ENCODE results near the gene MRM3. TPM values are rescaled to one million over a fixed set of nuclear protein-coding genes. Genes with fewer than 3 reads are reported as not detected.

Gene MRM3
- total and polyA plus RNA-seq, 2 experiments from 2014 or later, result 24.8 to 28.1 TPM

DNA sequence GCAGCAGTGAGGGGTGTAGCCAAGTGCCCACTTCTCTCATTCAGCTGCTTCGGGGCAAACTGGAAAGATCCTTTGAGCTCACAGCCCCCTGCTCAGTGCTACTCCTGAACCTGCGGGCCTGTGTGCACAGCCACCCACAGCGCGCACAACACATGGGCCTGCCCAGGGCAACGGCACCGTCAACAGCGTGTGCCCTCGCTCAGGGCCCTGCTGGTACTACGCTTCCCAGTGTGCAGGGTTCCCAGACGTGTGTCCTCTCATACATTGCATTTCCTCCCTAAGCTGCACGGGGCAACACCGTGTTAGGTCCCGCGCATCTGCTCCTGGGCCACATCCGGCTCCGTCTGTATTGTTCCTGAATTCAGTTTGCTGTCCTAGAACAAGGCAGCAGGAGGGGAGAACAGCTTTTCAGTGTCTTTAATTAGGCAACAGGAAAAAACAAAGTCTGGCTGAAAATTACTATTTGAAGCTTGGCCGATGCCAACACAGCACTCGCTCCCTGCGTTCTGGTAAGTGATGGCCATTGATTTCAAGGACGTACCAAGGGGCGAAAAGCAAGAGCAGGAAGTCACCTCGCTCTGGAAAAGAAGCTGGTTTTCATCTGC lies 15.2 kb downstream of the MRM3 start:
- Histone ChIP-seq H3K4me3 (no peak overlapping the region), H3K27me3 (no peaks in the 10 kb centered on the region), H3K27ac (peak overlapping the region; percentile 3), H3K4me1 (ENCODE audit: low read depth) (no peaks in the 10 kb centered on the region), H3K36me3 (peaks cover 13% of the 10 kb centered on the region), H3K9me3 (ENCODE audit: low read depth) (no peaks in the 10 kb centered on the region)
- TF ChIP-seq CTCF (IDR thresholded peaks at IDR 0.05; ENCODE audit: low read depth, low read length), result no peak
- no peak for DNase-seq (ENCODE audit: low read depth in 1 of 2, low spot score in 1 of 2)

GRCh38 chr17:798246-798645 lies 16.1 kb downstream of the MRM3 start:
- H3K27me3 ChIP-seq, result no peaks in the 10 kb centered on the region
- no peak for TF ChIP-seq CTCF (IDR thresholded peaks at IDR 0.05; ENCODE audit: low read depth, low read length)
- H3K9me3 ChIP-seq (ENCODE audit: low read depth), result no peaks in the 10 kb centered on the region
- H3K27ac ChIP-seq, result peak overlapping the region; percentile 45
- H3K4me3 ChIP-seq, result no peak overlapping the region
- no peaks in the 10 kb centered on the region for H3K4me1 ChIP-seq (ENCODE audit: low read depth)
- H3K36me3 ChIP-seq, result peaks cover 17% of the 10 kb centered on the region
- DNase-seq (ENCODE audit: low read depth in 1 of 2, low spot score in 1 of 2), result no peak

DNA sequence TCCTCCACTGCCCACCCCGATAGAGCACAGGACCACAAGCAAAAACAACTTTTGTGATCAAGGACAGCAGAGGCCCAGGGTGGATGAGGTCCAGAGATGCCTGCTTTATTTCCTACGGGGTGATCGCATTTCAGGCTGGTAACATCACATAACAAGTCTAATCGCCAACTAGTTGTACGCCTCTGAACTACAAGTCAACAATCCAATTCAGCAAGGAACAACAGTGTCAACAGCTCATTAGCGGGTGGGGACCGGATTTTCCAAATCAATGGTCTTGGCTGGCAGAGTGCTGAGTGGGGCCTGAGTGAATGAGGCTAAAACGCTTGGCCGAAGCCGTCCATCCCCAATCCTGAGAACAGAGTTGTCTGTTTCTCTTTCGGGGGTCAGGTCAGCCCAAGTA lies 17.1 kb downstream of the MRM3 start:
- TF ChIP-seq CTCF (IDR thresholded peaks at IDR 0.05; ENCODE audit: low read depth, low read length), result no peak
- H3K4me1 ChIP-seq (ENCODE audit: low read depth), result no peaks in the 10 kb centered on the region
- peaks cover 17% of the 10 kb centered on the region for H3K36me3 ChIP-seq
- no peak for DNase-seq (ENCODE audit: low read depth in 1 of 2, low spot score in 1 of 2)
- no peak overlapping the region for H3K27ac ChIP-seq
- H3K4me3 ChIP-seq, result no peak overlapping the region
- no peaks in the 10 kb centered on the region for H3K9me3 ChIP-seq (ENCODE audit: low read depth)
- no peaks in the 10 kb centered on the region for H3K27me3 ChIP-seq

DNA sequence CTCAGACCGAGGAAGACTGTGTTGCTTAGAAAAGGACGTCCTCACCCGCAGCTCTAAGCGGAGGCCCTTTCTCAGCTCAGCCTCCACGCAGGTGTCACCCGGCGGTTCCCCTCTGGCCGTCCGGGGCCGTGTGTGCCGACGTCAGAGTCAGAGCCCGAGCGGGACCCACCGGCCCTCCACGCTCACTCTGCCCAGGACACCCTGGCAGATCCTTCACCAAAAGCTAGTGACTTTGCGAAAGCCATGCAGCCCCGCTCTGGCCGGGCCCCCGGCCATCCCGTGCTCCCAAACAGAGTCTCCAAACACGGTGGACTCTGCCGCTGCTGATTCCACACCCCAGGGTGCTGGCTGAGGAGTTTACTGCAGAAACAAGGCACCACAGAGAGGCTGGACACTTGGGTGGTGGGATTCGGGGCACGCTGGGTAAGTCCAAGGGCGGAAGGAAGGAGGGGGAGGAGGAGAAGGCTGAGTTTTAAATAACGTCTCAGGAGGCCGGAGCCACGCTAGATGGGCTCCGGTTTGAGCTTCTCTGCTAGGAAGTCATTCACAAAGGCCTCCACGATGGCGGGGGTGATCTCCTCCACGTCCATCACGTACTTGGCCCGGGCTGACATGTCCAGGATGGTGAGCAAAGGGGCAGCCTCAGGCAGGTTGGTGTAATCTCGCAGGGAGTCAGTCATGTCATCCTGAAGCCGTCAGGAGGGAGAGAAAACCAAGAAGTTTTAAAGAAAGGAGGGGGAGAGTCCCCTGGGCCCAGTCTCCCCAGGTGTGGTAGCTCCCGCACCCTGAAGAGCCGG lies 18.5 kb downstream of the MRM3 start:
- Histone ChIP-seq H3K36me3 (peaks cover 21% of the 10 kb centered on the region), H3K4me1 (ENCODE audit: low read depth) (no peaks in the 10 kb centered on the region), H3K27ac (no peak overlapping the region), H3K27me3 (no peaks in the 10 kb centered on the region), H3K9me3 (ENCODE audit: low read depth) (no peaks in the 10 kb centered on the region), H3K4me3 (no peak overlapping the region)
- TF ChIP-seq CTCF (IDR thresholded peaks at IDR 0.05; ENCODE audit: low read depth, low read length), result no peak
- no peak for DNase-seq (ENCODE audit: low read depth in 1 of 2, low spot score in 1 of 2)

DNA sequence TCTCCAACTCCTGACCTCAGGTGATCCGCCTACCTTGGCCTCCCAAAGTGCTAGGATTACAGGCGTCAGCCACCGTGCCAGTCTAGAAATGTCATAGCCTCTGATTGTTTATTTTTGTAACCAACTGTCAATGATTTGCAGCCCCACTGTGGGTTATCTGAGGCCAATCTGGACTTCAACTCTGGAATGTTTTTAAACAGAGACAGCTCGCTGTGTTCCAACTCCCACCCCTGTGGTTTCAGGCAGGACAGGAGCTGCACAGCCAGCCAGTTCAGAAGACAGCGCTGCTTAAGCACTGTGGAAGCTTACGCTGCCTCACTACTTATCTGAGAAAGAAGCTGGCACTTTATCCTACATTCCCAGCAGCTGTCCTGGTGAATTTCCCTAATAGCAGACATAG lies 19.5 kb downstream of the MRM3 start:
- peak in 1 of 2 donors; percentile 40 for DNase-seq (ENCODE audit: low read depth in 1 of 2, low spot score in 1 of 2)
- TF ChIP-seq CTCF (IDR thresholded peaks at IDR 0.05; ENCODE audit: low read depth, low read length), result no peak
- H3K27me3 ChIP-seq, result no peaks in the 10 kb centered on the region
- no peak overlapping the region for H3K27ac ChIP-seq
- no peaks in the 10 kb centered on the region for H3K9me3 ChIP-seq (ENCODE audit: low read depth)
- H3K36me3 ChIP-seq, result peaks cover 21% of the 10 kb centered on the region
- no peaks in the 10 kb centered on the region for H3K4me1 ChIP-seq (ENCODE audit: low read depth)
- H3K4me3 ChIP-seq, result no peak overlapping the region

Data from cardiac muscle cell (in vitro differentiated cells and primary cell).